NCI-H69 (cell line): ENCODE data around the gene RALGAPA2.

ENCODE experiments used
- DNase-seq: peaks from one replicate; lab custom pipeline; 2025; lab: John Stamatoyannopoulos, UW

The RALGAPA2 gene

GRCh38 chr20:20630551-20630950 lies 81.9 kb downstream of the RALGAPA2 start:
- DNase-seq = no peak

- DNase-seq = no peak
Observed at GRCh38 chr20:20629556-20630188, 82.8 kb downstream of the RALGAPA2 start.

GRCh38 chr20:20628314-20628713 lies 84.1 kb downstream of the RALGAPA2 start:
- no peak for DNase-seq

- no peak for DNase-seq
Observed at GRCh38 chr20:20627471-20627870, 85.0 kb downstream of the RALGAPA2 start.

GRCh38 chr20:20624914-20625313 lies 87.5 kb downstream of the RALGAPA2 start:
- DNase-seq = peak; percentile 95

GRCh38 chr20:20621195-20621594 lies 91.2 kb downstream of the RALGAPA2 start:
- no peak for DNase-seq

GRCh38 chr20:20614391-20614790 lies 98.1 kb downstream of the RALGAPA2 start:
- no peak for DNase-seq

- DNase-seq = peak; percentile 40
Observed at GRCh38 chr20:20612251-20612650, 100.2 kb downstream of the RALGAPA2 start.

- DNase-seq = peak; percentile 92
Observed at GRCh38 chr20:20611167-20611566, 101.3 kb downstream of the RALGAPA2 start.

- no peak for DNase-seq
Observed at GRCh38 chr20:20609522-20609921, 102.9 kb downstream of the RALGAPA2 start.

- no peak for DNase-seq
Observed at GRCh38 chr20:20608641-20609040, 103.8 kb downstream of the RALGAPA2 start.

- DNase-seq = no peak
Observed at GRCh38 chr20:20608041-20608440, 104.4 kb downstream of the RALGAPA2 start.

GRCh38 chr20:20606881-20607280 lies 105.6 kb downstream of the RALGAPA2 start:
- no peak for DNase-seq

GRCh38 chr20:20606050-20606449 lies 106.4 kb downstream of the RALGAPA2 start:
- peak; percentile 78 for DNase-seq

GRCh38 chr20:20604907-20605306 lies 107.5 kb downstream of the RALGAPA2 start:
- DNase-seq = no peak

GRCh38 chr20:20604357-20604756 lies 108.1 kb downstream of the RALGAPA2 start:
- DNase-seq = no peak

GRCh38 chr20:20603339-20603990 lies 109.0 kb downstream of the RALGAPA2 start:
- DNase-seq = peak; percentile 99

- DNase-seq = peak; percentile 33
Observed at GRCh38 chr20:20597966-20598365, 114.5 kb downstream of the RALGAPA2 start.

- peak; percentile 85 for DNase-seq
Observed at GRCh38 chr20:20594171-20594530, 118.3 kb downstream of the RALGAPA2 start.

GRCh38 chr20:20593447-20594170 lies 118.8 kb downstream of the RALGAPA2 start:
- DNase-seq = peak; percentile 97

- no peak for DNase-seq
Observed at GRCh38 chr20:20585146-20585545, 127.3 kb downstream of the RALGAPA2 start.

GRCh38 chr20:20582734-20583133 lies 129.7 kb downstream of the RALGAPA2 start:
- DNase-seq = no peak

- DNase-seq = no peak
Observed at GRCh38 chr20:20580139-20580538, 132.3 kb downstream of the RALGAPA2 start.
